Measurements from ENCODE around the gene IGSF6. TPM values are rescaled to one million over a fixed set of nuclear protein-coding genes. Genes with fewer than 3 reads are reported as not detected.
"Not testable (repeated sequence)": the region's sequence is repeated elsewhere in the genome, so short reads cannot be mapped to it uniquely, and the experiment has no call there.

Gene IGSF6
- polyA plus RNA-seq, 2 donors: 0.45 to 1.1 TPM

DNA sequence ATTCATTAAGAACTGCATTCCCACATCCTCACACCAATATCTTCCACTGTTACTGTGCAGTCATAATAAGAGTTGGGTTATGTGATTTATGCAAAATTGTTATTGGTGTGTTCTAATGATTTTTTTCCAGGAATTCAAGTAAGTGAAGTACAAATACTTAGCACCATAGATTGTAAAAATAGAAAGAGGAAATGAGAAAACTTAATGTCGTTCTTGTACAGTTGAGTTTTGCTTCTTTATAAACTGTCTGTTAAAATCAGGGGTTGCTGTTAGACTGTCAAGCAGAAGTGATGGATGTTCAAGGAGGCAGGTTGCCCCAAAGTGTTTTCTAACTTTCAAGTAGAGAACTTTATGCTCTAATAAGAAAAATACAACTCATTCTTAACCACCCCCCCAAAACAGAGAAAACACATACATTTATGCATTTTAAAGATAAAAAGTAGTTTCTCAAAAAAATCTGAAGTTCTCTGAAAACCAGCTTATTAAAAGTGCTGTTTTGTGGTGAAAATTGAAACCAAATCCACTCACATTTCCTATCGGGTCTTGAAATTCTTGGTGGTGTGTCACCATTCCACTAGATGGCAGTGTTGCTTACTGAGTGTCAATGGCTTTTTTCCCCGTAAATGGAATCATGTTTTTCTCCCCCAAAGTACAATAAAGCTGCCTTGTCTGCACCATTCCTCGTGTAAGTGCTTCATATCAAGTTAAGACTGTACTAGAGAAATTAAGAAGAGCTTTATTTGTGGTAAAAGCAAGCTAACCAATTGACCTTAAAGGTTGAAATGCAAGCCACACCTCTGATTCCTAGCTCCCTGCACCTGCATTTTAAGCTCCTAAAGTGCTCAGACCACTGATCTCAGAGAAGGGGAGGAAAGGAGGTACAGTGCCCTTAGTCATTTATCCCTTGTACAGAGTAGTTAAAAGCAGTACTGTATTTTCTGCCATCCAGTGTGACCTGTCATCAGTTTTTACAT lies 4.7 kb upstream of the IGSF6 start:
- WGBS, 2 donors: 12 to 13% methylated on average over 4 of the region's 4 CpGs
- no peaks in the 10 kb centered on the region for H3K27me3 ChIP-seq (ENCODE audit: control insufficient read depth in 1 of 2, insufficient read depth in 2 of 2, low read length in 2 of 2)
- H3K27ac ChIP-seq (ENCODE audit: low read depth in 2 of 2, low read length in 1 of 2): no peak overlapping the region
- no peaks in the 10 kb centered on the region for H3K9me3 ChIP-seq (ENCODE audit: control insufficient read depth in 2 of 2, insufficient read depth in 1 of 2, low read depth in 1 of 2, low read length in 1 of 2)
- H3K4me1 ChIP-seq (ENCODE audit: control insufficient read depth in 2 of 2, insufficient read depth in 2 of 2, low read length in 1 of 2): peaks cover 0 to 7% of the 10 kb centered on the region in 2 donors
- H3K36me3 ChIP-seq (ENCODE audit: control insufficient read depth in 2 of 2, insufficient read depth in 2 of 2, low read length in 1 of 2): peaks cover 0 to 2% of the 10 kb centered on the region in 2 donors
- H3K4me3 ChIP-seq (ENCODE audit: low read depth in 1 of 2, low read length in 2 of 2): no peak overlapping the region

DNA sequence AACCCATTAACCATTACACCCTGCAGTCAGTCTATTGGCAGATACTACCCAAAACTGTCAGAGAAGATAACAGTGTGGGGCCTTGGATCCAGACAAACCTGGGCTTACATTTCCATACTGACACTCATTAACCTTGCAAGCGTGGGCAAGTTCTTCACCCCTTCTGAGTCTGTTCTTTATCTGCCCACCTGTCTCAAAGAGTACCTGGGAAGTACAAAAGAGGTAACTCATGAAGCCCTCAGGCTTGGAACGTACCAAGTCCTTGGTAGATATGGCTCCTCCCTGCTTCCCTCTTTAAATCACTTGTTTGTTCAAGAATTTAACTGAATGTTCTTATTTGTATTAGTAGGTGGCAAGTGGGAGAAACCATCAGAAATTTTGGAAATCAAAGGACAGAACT lies 2.5 kb upstream of the IGSF6 start:
- H3K4me1 ChIP-seq (ENCODE audit: control insufficient read depth in 2 of 2, insufficient read depth in 2 of 2, low read length in 1 of 2): peaks cover 0 to 7% of the 10 kb centered on the region in 2 donors

DNA sequence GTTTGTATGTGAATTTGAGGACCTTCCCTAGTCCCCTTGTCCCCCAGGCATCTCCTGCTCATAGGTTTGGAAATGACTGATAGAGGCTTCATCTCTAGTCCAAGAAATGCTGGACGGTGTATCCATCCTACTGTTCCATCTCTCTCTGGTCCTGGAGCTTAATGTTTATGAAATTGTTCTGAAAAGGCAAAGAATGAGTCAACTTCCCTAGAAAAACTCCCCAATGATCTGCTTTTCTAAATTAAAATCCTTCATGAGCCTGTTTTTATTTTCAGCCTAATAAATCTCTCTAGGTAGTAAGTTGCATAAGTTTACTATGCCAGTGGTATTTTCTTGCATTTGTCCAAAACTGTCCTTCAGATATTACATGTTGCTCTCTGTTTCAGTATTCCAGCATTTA lies 2.1 kb upstream of the IGSF6 start:
- Histone ChIP-seq H3K27ac (ENCODE audit: low read depth in 2 of 2, low read length in 1 of 2) (no peak overlapping the region), H3K4me3 (ENCODE audit: low read depth in 1 of 2, low read length in 2 of 2) (no peak overlapping the region), H3K27me3 (ENCODE audit: control insufficient read depth in 1 of 2, insufficient read depth in 2 of 2, low read length in 2 of 2) (no peaks in the 10 kb centered on the region), H3K9me3 (ENCODE audit: control insufficient read depth in 2 of 2, insufficient read depth in 1 of 2, low read depth in 1 of 2, low read length in 1 of 2) (no peaks in the 10 kb centered on the region), H3K36me3 (ENCODE audit: control insufficient read depth in 2 of 2, insufficient read depth in 2 of 2, low read length in 1 of 2) (peaks cover 0 to 2% of the 10 kb centered on the region in 2 donors), H3K4me1 (ENCODE audit: control insufficient read depth in 2 of 2, insufficient read depth in 2 of 2, low read length in 1 of 2) (peaks cover 0 to 9% of the 10 kb centered on the region in 2 donors)
- WGBS, 2 donors: 63 to 86% methylated on average over 1 of the region's 1 CpG

More for the DNA sequence above, 2.5 kb upstream of the IGSF6 start:
- no peaks in the 10 kb centered on the region for H3K27me3 ChIP-seq (ENCODE audit: control insufficient read depth in 1 of 2, insufficient read depth in 2 of 2, low read length in 2 of 2)
- no peaks in the 10 kb centered on the region for H3K9me3 ChIP-seq (ENCODE audit: control insufficient read depth in 2 of 2, insufficient read depth in 1 of 2, low read depth in 1 of 2, low read length in 1 of 2)
- H3K27ac ChIP-seq (ENCODE audit: low read depth in 2 of 2, low read length in 1 of 2): no peak overlapping the region
- no peak overlapping the region for H3K4me3 ChIP-seq (ENCODE audit: low read depth in 1 of 2, low read length in 2 of 2)
- H3K36me3 ChIP-seq (ENCODE audit: control insufficient read depth in 2 of 2, insufficient read depth in 2 of 2, low read length in 1 of 2): peaks cover 0 to 2% of the 10 kb centered on the region in 2 donors
- WGBS, 2 donors: 38 to 56% methylated on average over 2 of the region's 2 CpGs

DNA sequence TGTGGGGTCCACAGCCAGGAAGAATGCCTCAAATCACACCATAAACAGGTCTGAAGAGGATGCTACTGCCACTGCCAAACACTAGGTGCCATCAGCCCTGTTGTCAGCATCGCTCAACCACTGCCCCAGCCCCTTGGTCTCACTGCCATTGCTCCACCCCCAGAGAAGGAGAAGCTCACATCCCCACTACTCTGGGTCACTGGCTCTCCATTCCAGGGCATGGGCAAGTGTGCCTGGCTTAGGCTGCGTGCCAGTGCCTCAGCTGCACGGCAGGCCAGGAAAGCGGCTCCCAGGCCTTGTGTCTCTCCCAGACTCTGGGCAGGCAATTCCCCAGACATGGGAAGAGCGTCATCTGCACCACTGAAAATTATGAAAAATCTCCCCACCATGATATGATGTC lies 1.2 kb upstream of the IGSF6 start:
- WGBS, 2 donors: 77 to 82% methylated on average over 5 of the region's 5 CpGs
- Histone ChIP-seq H3K27me3 (ENCODE audit: control insufficient read depth in 1 of 2, insufficient read depth in 2 of 2, low read length in 2 of 2) (no peaks in the 10 kb centered on the region), H3K27ac (ENCODE audit: low read depth in 2 of 2, low read length in 1 of 2) (no peak overlapping the region), H3K36me3 (ENCODE audit: control insufficient read depth in 2 of 2, insufficient read depth in 2 of 2, low read length in 1 of 2) (peaks cover 0 to 3% of the 10 kb centered on the region in 2 donors), H3K4me3 (ENCODE audit: low read depth in 1 of 2, low read length in 2 of 2) (no peak overlapping the region), H3K9me3 (ENCODE audit: control insufficient read depth in 2 of 2, insufficient read depth in 1 of 2, low read depth in 1 of 2, low read length in 1 of 2) (no peaks in the 10 kb centered on the region), H3K4me1 (ENCODE audit: control insufficient read depth in 2 of 2, insufficient read depth in 2 of 2, low read length in 1 of 2) (peaks cover 0 to 9% of the 10 kb centered on the region in 2 donors)

DNA sequence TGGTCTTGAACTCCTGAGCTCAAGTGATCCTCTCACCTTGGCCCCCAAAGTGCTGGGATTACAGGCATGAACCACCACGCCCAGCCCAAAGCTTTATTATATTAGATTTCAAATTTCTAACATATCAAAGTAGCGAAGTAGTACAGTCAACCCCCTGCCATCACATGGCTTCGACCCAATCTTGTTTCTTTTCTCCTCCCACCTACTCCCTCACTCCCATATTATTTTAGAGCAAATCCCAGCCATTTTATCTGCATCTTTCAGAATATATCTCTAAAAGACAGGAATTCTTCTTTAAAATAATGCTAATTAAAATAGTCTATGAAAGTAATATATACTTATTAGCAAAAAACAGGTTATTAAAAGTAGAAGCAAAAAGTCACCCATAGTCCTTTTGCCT lies 893 bp downstream of the IGSF6 start:
- H3K9me3 ChIP-seq (ENCODE audit: control insufficient read depth in 2 of 2, insufficient read depth in 1 of 2, low read depth in 1 of 2, low read length in 1 of 2): no peaks in the 10 kb centered on the region
- H3K36me3 ChIP-seq (ENCODE audit: control insufficient read depth in 2 of 2, insufficient read depth in 2 of 2, low read length in 1 of 2): peaks cover 0 to 10% of the 10 kb centered on the region in 2 donors
- H3K27ac ChIP-seq (ENCODE audit: low read depth in 2 of 2, low read length in 1 of 2): no peak overlapping the region
- H3K4me1 ChIP-seq (ENCODE audit: control insufficient read depth in 2 of 2, insufficient read depth in 2 of 2, low read length in 1 of 2): peaks cover 0 to 14% of the 10 kb centered on the region in 2 donors
- 88 to 92% methylated on average over 3 of the region's 3 CpGs for WGBS, 2 donors
- H3K4me3 ChIP-seq (ENCODE audit: low read depth in 1 of 2, low read length in 2 of 2): no peak overlapping the region
- no peaks in the 10 kb centered on the region for H3K27me3 ChIP-seq (ENCODE audit: control insufficient read depth in 1 of 2, insufficient read depth in 2 of 2, low read length in 2 of 2)

DNA sequence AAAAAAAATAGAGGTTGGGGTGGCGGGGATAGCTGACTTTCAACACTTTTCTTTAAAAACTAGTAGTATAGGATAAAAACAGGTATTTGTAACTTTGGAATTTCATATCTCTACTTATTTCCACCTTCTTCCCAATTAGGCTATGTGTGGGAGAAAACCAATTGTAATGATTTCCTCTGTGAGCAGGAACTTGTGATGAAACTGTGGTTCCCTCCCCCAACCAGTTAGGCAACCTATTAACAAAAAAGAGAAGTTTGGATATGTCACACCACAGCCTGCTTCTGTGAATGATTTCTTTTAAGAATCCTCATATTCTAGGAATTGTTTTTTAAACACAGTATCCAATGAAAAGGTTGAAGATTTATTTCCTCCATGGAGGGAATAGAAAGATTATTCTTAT lies 1.9 kb downstream of the IGSF6 start:
- Histone ChIP-seq H3K4me3 (ENCODE audit: low read depth in 1 of 2, low read length in 2 of 2) (no peak overlapping the region), H3K27me3 (ENCODE audit: control insufficient read depth in 1 of 2, insufficient read depth in 2 of 2, low read length in 2 of 2) (no peaks in the 10 kb centered on the region), H3K9me3 (ENCODE audit: control insufficient read depth in 2 of 2, insufficient read depth in 1 of 2, low read depth in 1 of 2, low read length in 1 of 2) (no peaks in the 10 kb centered on the region), H3K4me1 (ENCODE audit: control insufficient read depth in 2 of 2, insufficient read depth in 2 of 2, low read length in 1 of 2) (peaks cover 0 to 15% of the 10 kb centered on the region in 2 donors), H3K27ac (ENCODE audit: low read depth in 2 of 2, low read length in 1 of 2) (no peak overlapping the region), H3K36me3 (ENCODE audit: control insufficient read depth in 2 of 2, insufficient read depth in 2 of 2, low read length in 1 of 2) (peaks cover 0 to 10% of the 10 kb centered on the region in 2 donors)
- 87 to 93% methylated on average over 1 of the region's 1 CpG for WGBS, 2 donors

DNA sequence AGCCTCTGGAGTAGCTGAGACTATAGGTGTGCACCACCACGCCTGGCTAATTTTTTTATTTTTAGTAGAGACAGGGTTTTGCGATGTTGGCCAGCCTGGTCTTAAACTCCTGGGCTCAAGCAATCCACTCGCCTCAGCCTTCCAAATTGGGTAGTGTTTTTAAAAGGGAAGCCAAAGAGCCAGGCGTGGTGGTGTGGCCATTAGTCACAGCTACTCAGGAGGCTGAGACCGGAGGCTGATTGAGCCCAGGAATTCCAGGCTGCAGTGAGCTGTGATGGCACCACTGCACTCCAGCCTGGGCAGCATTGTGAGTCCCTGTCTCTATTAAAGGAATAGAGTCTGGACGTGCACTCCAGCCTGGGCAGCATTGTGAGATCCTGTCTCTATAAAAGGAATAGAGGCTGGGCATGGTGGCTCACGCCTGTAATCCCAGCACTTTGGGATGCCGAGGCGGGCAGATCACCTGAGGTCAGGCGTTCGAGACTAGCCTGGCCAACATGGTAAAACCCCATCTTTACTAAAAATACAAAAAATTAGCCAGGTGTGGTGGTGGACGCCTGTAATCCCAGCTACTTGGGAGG lies 2.5 kb downstream of the IGSF6 start:
- not testable (repeated sequence) for H3K27ac ChIP-seq (ENCODE audit: low read depth in 2 of 2, low read length in 1 of 2); H3K4me3 ChIP-seq (ENCODE audit: low read depth in 1 of 2, low read length in 2 of 2); H3K9me3 ChIP-seq (ENCODE audit: control insufficient read depth in 2 of 2, insufficient read depth in 1 of 2, low read depth in 1 of 2, low read length in 1 of 2); H3K27me3 ChIP-seq (ENCODE audit: control insufficient read depth in 1 of 2, insufficient read depth in 2 of 2, low read length in 2 of 2); H3K36me3 ChIP-seq (ENCODE audit: control insufficient read depth in 2 of 2, insufficient read depth in 2 of 2, low read length in 1 of 2)
- WGBS, 2 donors: 96 to 97% methylated on average over 12 of the region's 12 CpGs
- H3K4me1 ChIP-seq (ENCODE audit: control insufficient read depth in 2 of 2, insufficient read depth in 2 of 2, low read length in 1 of 2): peaks cover 2 to 15% of the 10 kb centered on the region in 2 donors

DNA sequence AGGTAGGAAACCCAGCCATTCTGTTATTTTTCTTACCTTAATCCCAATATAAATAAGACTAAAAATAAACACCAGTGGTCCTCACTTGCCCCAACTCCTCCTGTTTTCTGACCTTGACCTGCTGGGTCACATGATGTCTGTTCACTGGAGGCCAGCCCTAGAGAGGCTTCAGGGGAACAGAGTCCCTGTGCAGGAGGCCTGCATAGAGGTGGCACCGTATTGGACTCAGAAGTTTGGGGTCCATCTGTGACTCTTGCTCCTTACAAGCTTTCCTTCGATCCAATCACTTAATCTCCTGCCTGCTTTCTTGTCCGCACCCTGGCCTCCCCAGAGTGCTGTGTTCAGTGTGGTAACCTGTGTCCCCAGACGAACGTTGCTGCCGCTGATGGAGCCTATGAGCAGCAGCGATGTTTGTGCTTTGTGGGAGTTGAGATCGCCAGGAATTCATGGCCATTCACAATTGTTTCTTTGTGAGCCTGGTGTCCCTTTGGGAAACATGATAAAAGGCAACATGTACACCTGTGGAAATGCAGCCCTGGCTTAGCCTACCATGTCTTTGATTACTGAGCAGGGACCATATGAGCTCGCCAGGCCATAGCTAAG lies 4.7 kb downstream of the IGSF6 start:
- peaks cover 0 to 8% of the 10 kb centered on the region in 2 donors for H3K36me3 ChIP-seq (ENCODE audit: control insufficient read depth in 2 of 2, insufficient read depth in 2 of 2, low read length in 1 of 2)
- peak overlapping the region in 1 of 2 donors; percentile 30 for H3K27ac ChIP-seq (ENCODE audit: low read depth in 2 of 2, low read length in 1 of 2)
- no peak overlapping the region for H3K4me3 ChIP-seq (ENCODE audit: low read depth in 1 of 2, low read length in 2 of 2)
- H3K4me1 ChIP-seq (ENCODE audit: control insufficient read depth in 2 of 2, insufficient read depth in 2 of 2, low read length in 1 of 2): peaks cover 2 to 11% of the 10 kb centered on the region in 2 donors
- no peaks in the 10 kb centered on the region for H3K9me3 ChIP-seq (ENCODE audit: control insufficient read depth in 2 of 2, insufficient read depth in 1 of 2, low read depth in 1 of 2, low read length in 1 of 2)
- WGBS, 2 donors: 89 to 93% methylated on average over 9 of the region's 9 CpGs
- no peaks in the 10 kb centered on the region for H3K27me3 ChIP-seq (ENCODE audit: control insufficient read depth in 1 of 2, insufficient read depth in 2 of 2, low read length in 2 of 2)

DNA sequence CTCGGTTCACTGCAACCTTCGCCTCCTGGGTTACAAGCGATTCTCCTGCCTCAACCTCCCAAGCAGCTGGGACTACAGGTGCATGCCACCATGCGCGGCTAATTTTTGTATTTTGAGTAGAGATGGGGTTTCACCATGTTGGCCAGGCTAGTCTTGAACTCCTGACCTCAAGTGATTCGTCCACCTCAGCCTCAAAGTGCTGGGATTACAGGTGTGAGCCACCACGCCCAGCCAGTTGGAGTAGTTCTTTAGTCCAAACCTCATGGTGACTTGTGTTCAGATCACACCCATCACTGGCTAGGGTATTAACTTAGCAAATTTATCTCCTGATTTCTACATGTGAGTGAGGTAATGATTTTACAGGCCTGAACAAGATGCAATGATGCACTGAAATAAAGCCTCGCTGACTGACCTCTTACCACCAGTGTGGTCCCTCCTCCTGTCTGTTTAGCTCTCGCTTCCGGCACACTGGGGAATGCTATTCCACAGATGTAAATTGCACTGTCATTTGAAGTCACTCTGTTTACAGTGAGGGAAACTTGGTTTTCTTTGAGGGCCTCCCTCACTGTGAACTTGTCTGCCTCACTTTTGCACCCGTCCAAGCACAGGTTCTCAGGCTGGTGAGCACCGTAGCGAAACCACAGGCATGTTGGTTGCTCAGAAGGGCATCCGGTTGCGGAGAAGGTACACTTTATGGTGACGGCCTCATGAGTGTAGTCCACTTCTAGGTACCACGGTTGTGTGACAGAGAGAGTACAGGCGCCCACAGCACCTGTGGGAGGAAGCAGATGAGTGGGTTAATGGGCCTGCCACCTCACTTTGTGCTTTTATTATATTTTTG lies 5.5 kb downstream of the IGSF6 start:
- H3K4me1 ChIP-seq (ENCODE audit: control insufficient read depth in 2 of 2, insufficient read depth in 2 of 2, low read length in 1 of 2): peaks cover 2 to 11% of the 10 kb centered on the region in 2 donors

More for the DNA sequence above, 5.5 kb downstream of the IGSF6 start:
- 81 to 82% methylated on average over 18 of the region's 18 CpGs for WGBS, 2 donors
- no peaks in the 10 kb centered on the region for H3K27me3 ChIP-seq (ENCODE audit: control insufficient read depth in 1 of 2, insufficient read depth in 2 of 2, low read length in 2 of 2)
- peak overlapping the region; percentile 3 to 13 for H3K27ac ChIP-seq (ENCODE audit: low read depth in 2 of 2, low read length in 1 of 2)
- no peak overlapping the region for H3K4me3 ChIP-seq (ENCODE audit: low read depth in 1 of 2, low read length in 2 of 2)
- H3K36me3 ChIP-seq (ENCODE audit: control insufficient read depth in 2 of 2, insufficient read depth in 2 of 2, low read length in 1 of 2): peaks cover 0 to 8% of the 10 kb centered on the region in 2 donors
- no peaks in the 10 kb centered on the region for H3K9me3 ChIP-seq (ENCODE audit: control insufficient read depth in 2 of 2, insufficient read depth in 1 of 2, low read depth in 1 of 2, low read length in 1 of 2)

Measured in esophagus (tissue), 2 donors.